ENCODE results near the gene PPP1R15B. TPM values are rescaled to one million over a fixed set of nuclear protein-coding genes. Genes with fewer than 3 reads are reported as not detected.

Gene PPP1R15B
- total and polyA plus RNA-seq, 2 of the 4 experiments (the other 2 are of a cell fraction): 14.9 to 15.0 TPM

- TF ChIP-seq ELK1 (IDR thresholded peaks at IDR 0.05; ENCODE audit: borderline replicate concordance, low read depth, low read length) (no peak), CHD1 (IDR thresholded peaks at IDR 0.05; ENCODE audit: low read depth, low read length) (no peak), SMC3 (IDR thresholded peaks at IDR 0.05; ENCODE audit: low read depth, low read length) (no peak), POLR2A (IDR thresholded peaks at IDR 0.05; ENCODE audit: low read depth, low read length) (no peak), FOS (IDR thresholded peaks at IDR 0.05; ENCODE audit: low read depth, low read length) (no peak), MAFK (IDR thresholded peaks at IDR 0.05; ENCODE audit: low read depth, low read length) (no peak), NFE2L2 (IDR thresholded peaks at IDR 0.05; ENCODE audit: low read depth, low read length) (no peak)
Measured at GRCh38 chr1:204396015-204396583, 15.5 kb downstream of the PPP1R15B start (continued).

- H3K27me3 ChIP-seq (ENCODE audit: control insufficient read depth, insufficient read depth, low read length): peaks cover 5% of the 10 kb centered on the region
- H3K23ac ChIP-seq (ENCODE audit: low read depth, low read length): no peak overlapping the region
- ATAC-seq (ENCODE audit: low read depth) (no peak), DNase-seq (no peak)
- no peaks in the 10 kb centered on the region for H3K9me1 ChIP-seq (ENCODE audit: insufficient read depth, low read length)
- H4K8ac ChIP-seq (ENCODE audit: low read depth in 2 of 2, low read length in 2 of 2): no peak overlapping the region
- H3K4me1 ChIP-seq (ENCODE audit: control insufficient read depth, insufficient read depth, low read length): no peaks in the 10 kb centered on the region
- no peak overlapping the region for H3K4me3 ChIP-seq (ENCODE audit: insufficient read depth, low read depth, low read length)
- no peak overlapping the region for H2AK9ac ChIP-seq (replicated peaks; ENCODE audit: low read depth, low read length, poor library complexity)
- intact Hi-C loops (cut with micrococcal nuclease) (no loop called here), dilution Hi-C loops (cut with HindIII; ENCODE audit: low sequenced_read_pairs, unreplicated experiment) (loop anchor here (25.0 kb wide), 2 partner anchors 229 to 529 kb away; partner anchors contain the start of genes ETNK2, REN and SNRPE), in situ Hi-C loops (cut with MboI; ENCODE audit: low sequenced_read_pairs) (no loop called here)
- H4K91ac ChIP-seq (ENCODE audit: insufficient read depth, low read depth, low read length): no peak overlapping the region
- H2AFZ ChIP-seq (replicated peaks; ENCODE audit: low read length, poor library complexity): no peak overlapping the region
- TF ChIP-seq POLR2A (IDR thresholded peaks at IDR 0.05; ENCODE audit: low read depth, low read length) (no peak), MAFK (IDR thresholded peaks at IDR 0.05; ENCODE audit: low read depth, low read length) (no peak), BHLHE40 (IDR thresholded peaks at IDR 0.05; ENCODE audit: low read depth, low read length) (no peak), RAD21 (IDR thresholded peaks at IDR 0.05; ENCODE audit: low read length) (no peak), ELK1 (IDR thresholded peaks at IDR 0.05; ENCODE audit: borderline replicate concordance, low read depth, low read length) (no peak), RFX5 (IDR thresholded peaks at IDR 0.05; ENCODE audit: low read depth, low read length) (no peak)
- no peak overlapping the region for H4K5ac ChIP-seq (ENCODE audit: low read depth, low read length)
- no TSS peak for BruUV-seq (replicated peaks)
- ChIA-PET CTCF (no interaction called here), POLR2A (ENCODE audit: unreplicated experiment) (no interaction called here)
- no peak overlapping the region for H2BK20ac ChIP-seq (ENCODE audit: low read depth, low read length)
- H3K9me3 ChIP-seq (ENCODE audit: control insufficient read depth, insufficient read depth, low read length): no peaks in the 10 kb centered on the region
- H3K9ac ChIP-seq (ENCODE audit: low read depth, low read length): no peak overlapping the region
- no peaks in the 10 kb centered on the region for H4K20me1 ChIP-seq (ENCODE audit: insufficient read depth, low read length)
- H3K79me1 ChIP-seq (ENCODE audit: low read depth in 1 of 2, low read length in 2 of 2): no peaks in the 10 kb centered on the region
- no peak overlapping the region for H2BK15ac ChIP-seq (ENCODE audit: low read depth, low read length)
- no peak overlapping the region for H2AK5ac ChIP-seq (ENCODE audit: low read depth, low read length)
- H2BK120ac ChIP-seq (ENCODE audit: low read depth, low read length): no peak overlapping the region
- no peak overlapping the region for H3K4me2 ChIP-seq (ENCODE audit: low read depth, low read length)
- H3K56ac ChIP-seq (ENCODE audit: extremely low read depth, insufficient read depth, low read length): no peak overlapping the region
- H3K36me3 ChIP-seq (ENCODE audit: control insufficient read depth, insufficient read depth, low read length): no peaks in the 10 kb centered on the region
- H3K27ac ChIP-seq (ENCODE audit: insufficient read depth, low read length): no peak overlapping the region
- no peak overlapping the region for H2BK5ac ChIP-seq (ENCODE audit: low read depth, low read length, poor library complexity, severe bottlenecking)
- no peak overlapping the region for H3K18ac ChIP-seq (ENCODE audit: low read depth, low read length)
- H3K14ac ChIP-seq (replicated peaks; ENCODE audit: low read depth, low read length): no peak overlapping the region
- H3K4ac ChIP-seq (ENCODE audit: low read depth, low read length): no peak overlapping the region
Measured at GRCh38 chr1:204391629-204392028, 20.0 kb downstream of the PPP1R15B start.
